GM18520 (cell line): ENCODE data around the gene PLEKHG4B.

Experiments
- ATAC-seq: cut with Tn5 transposase; IDR thresholded peaks from one replicate; pipeline ENCODE4 v1.9.1; 2021; ENCODE audit not compliant: unreplicated experiment

Gene PLEKHG4B

GRCh38 chr5:128446-128845, 36.5 kb downstream of the PLEKHG4B start:
- ATAC-seq, result no peak

DNA sequence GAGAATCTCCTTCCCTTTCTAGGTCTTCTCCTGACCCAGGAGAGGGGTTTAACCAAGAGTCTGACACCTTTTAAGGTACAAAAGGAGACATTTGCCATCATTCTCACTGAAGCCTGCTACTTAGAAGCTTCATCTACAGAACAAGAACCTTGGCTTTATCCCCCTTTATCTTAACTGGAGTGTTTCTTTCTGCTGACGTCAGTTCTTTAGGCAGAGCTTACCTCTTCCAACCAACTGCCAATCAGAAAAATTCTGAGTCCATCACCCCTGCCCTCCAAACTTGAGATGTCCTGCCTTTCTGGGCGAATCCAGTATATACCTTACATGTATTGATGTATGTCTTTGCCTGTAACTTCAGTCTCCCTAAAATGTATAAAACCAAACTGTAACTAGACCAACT, 37.2 kb downstream of the PLEKHG4B start:
- no peak for ATAC-seq

GRCh38 chr5:129820-130219, 37.9 kb downstream of the PLEKHG4B start:
- no peak for ATAC-seq

DNA sequence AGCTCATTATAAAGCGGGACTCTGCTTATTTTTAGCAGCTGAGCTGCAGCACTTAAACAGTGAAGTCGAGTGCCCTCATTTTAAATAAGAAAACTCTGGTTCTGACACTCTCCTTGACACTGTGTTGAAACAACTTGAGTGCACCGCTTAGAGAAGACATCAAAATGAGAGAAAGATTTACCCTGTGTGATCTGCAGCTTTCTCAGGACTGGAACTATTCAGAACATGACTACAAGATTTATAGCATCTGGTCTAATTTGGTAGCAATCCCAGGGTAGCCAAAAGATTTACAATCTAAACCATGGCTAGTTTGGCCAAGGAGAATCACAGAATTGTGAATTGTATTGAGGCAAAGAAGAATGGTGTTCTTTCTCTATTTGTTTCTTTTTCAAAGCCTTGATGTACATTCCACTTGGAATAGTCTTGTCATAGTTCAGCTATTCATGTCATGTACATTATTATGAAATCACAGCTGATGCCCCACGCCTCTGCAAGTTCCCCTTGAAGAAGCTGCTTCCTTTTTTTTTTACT, 38.7 kb downstream of the PLEKHG4B start:
- ATAC-seq, result no peak

DNA sequence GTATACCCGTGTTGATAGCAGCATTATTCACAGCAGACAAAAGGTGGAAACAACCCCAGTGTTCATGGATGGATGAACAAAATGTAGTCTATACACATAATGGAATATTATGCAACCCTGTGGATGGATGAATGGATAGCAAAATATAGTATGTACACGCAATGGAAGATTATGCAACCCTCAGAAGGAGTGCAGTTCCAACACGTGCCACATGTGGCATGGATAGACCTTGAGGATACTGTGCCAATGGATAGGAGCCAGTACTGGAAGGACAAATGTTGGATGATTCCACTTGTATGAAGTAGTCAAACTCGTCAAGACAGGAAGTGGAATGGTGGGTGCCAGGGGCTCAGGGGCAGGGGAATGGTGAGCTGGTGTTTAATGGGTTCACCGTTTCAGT, 44.9 kb downstream of the PLEKHG4B start:
- no peak for ATAC-seq

DNA sequence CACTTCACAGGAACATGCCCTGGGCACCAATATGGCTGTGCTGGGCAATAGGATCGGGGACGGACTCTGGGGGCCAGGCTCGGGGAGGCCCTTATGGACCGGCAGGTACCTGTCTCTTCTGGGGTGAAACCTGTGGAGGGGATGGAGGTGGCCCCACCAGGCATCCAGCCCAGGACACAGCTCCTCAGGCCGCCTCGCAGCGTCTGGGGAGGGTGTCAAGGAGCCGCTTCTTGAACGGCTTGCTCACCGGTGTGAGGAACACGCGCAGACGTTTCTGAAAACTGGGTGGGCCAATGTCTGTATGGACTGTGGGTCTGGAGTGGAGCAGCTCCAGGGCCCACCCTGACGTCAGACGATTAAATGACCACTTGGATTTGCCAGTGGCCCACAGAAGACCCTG, 45.8 kb downstream of the PLEKHG4B start:
- no peak for ATAC-seq

- no peak for ATAC-seq
Measured at GRCh38 chr5:138936-139335, 47.0 kb downstream of the PLEKHG4B start.

DNA sequence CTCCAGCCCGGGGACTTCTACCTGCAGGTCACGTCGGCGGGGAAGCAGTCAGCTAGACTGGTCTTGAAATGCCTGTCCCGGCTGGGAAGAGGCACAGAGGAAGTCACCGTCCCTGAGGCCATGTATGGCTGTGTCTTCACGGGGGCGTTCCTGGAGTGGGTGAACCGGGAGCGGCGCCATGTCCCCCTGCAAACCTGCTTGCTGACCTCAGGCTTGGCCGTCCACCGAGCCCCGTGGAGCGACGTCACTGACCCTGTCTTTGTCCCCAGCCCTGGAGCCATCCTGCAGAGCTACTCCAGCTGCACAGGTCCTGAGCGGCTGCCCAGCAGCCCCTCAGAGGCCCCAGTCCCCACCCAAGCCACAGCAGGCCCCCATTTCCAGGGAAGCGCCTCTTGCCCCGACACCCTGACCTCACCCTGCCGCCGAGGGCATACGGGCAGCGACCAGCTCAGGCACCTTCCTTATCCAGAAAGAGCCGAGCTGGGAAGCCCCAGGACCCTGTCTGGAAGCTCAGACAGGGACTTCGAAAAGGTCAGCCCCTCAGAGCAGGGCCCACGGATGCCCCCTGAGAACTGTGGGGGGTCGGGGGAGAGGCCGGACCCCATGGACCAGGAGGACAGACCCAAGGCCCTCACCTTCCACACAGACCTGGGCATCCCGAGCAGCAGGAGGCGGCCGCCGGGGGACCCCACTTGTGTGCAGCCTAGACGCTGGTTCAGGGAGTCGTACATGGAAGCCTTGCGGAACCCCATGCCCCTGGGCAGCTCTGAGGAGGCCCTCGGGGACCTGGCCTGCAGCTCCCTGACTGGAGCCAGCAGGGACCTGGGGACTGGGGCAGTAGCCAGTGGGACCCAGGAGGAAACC, 47.8 kb downstream of the PLEKHG4B start:
- ATAC-seq, result no peak

DNA sequence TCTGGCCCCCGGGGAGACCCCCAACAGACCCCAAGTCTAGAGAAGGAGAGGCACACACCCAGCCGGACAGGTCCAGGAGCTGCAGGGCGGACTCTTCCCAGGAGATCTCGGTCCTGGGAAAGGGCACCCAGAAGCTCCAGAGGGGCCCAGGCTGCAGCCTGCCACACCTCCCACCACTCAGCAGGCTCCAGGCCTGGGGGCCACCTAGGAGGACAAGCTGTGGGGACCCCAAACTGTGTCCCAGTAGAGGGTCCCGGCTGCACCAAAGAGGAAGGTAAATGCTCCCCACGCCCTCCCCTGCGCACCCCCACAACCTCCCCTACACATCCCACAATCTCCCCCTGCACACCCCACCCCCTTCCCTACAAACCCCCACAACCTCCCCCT, 48.5 kb downstream of the PLEKHG4B start:
- ATAC-seq, result no peak

GRCh38 chr5:141211-141610, 49.2 kb downstream of the PLEKHG4B start:
- no peak for ATAC-seq

- ATAC-seq, result no peak
Measured at GRCh38 chr5:141761-142160, 49.8 kb downstream of the PLEKHG4B start.

- no peak for ATAC-seq
Measured at GRCh38 chr5:142246-142810, 50.4 kb downstream of the PLEKHG4B start.

- ATAC-seq, result no peak
Measured at GRCh38 chr5:143041-143440, 51.1 kb downstream of the PLEKHG4B start.

- no peak for ATAC-seq
Measured at GRCh38 chr5:144941-145340, 53.0 kb downstream of the PLEKHG4B start.

DNA sequence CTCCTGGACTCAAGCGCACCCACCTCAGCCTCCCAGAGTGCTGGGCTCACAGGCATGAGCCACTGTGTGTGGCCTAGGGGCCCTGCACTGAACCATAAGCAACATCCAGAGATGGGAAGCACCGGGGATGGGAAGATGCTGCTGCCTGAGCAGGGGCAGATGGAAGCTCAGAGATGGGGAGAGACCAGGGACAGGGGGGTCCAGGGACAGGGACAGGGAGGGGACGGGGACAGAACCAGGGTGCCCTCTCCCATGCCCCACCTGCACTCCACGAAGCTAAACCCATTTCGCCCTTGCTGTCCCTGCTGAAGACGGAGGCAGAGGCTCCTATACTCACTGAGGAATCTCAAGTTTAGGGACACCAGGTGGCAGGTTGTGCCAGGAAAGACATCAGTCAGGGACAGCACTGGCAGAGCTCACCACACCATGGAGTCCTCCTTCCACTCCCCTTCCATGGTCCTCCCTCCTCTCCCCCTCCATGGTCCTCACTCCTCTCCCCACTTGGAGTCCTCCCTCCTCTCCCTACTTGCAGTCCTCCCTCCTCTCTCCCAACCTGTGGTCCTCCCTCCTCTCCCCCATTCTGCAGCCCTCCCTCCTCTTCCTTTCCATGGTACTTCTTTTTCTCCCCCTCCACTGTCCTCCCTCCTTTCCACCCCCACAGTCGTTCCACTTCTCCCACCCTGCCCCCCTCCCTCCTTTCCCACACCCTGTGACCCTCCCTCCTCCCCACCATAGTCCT, 53.8 kb downstream of the PLEKHG4B start:
- ATAC-seq, result no peak

DNA sequence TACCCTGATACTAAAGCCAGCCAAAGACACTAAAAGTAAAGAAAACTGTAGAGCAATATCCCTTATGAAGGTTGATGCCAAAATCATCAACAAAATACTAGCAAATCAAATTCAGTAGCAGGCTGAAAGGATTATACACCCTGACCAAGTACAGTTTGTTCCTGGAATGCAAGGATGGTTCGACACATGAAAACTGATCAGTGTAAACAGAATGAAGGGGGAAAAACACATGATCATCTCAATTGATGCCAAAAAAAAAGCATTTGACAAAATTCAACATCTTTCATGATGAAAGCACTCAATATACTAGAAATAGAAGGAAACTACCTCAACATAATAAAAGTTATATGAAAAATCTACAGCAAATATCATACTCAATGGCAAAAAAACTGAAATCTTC, 55.8 kb downstream of the PLEKHG4B start:
- ATAC-seq, result no peak

- no peak for ATAC-seq
Measured at GRCh38 chr5:149745-150485, 57.9 kb downstream of the PLEKHG4B start.

GRCh38 chr5:150746-151145, 58.8 kb downstream of the PLEKHG4B start:
- no peak for ATAC-seq

DNA sequence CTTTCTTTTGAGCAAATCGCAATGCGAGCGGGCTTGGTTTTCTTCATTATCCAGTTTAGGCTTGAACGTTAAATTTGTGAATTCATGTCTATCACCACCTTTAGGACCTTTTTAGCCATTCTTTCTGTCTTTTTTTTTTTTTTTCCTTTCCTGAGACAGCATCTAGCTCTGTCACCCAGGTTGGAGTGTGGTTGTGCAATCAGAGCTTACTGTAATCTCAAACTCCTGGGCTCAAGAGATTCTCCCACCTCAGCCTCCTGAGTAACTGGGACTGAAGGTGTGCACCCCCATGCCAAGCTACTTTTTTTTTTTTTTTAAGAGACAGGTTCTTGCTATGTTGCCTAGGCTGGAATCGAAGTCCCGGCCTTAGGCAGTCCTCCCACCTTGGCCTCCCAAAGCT, 60.1 kb downstream of the PLEKHG4B start:
- ATAC-seq, result no peak

GRCh38 chr5:153256-153655, 61.3 kb downstream of the PLEKHG4B start:
- no peak for ATAC-seq

DNA sequence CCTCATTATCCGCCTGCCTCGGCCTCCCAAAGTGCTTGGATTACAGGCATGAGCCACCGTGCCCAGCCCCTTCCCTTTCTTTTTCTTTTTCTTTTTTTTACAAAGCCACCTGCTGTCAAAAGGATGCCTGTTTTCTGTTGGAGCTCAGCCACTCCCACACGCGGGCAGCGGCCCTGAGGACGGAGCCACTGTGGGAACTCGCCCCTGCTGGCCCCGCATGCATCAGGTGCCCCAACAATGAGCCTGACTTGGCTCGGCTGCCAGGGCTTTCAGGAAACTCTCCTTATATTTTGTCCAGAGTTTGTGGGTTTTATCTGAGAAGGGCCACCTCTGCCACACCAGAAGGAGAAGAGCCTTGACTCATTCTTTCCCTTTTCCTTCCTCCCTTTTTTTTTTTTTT, 62.3 kb downstream of the PLEKHG4B start:
- ATAC-seq, result no peak
